ENCODE data around the gene ERFE.

DNA sequence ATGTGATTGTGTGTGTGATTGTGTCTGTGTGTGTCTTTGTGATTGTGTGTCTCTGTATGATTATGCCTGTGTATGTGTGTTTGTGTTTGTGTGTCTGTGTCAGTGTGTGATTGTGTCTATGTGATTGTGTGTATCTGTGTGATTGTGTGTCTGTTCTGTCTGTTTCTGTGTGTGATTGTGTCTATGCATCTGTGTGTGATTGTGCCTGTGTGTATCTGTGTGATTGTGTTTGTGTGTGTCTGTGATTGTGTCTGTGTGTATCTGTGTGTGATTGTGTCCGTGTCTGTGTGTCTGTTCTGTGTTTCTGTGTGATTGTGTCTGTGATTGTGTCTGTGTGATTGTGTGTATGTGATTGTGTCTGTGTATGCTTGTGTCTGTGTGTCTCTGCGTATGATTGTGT is 32.4 kb upstream of the ERFE start:
- TF ChIP-seq KDM4B (IDR thresholded peaks at IDR 0.05; ENCODE audit: borderline replicate concordance in 2 of 2, low read depth in 1 of 2) (no peak), HDGF (IDR thresholded peaks at IDR 0.05) (no peak), TCF7L2 (IDR thresholded peaks at IDR 0.05; ENCODE audit: low read depth, low read length) (no peak), ZNF253 (CRISPR knock-in tag; conservative IDR thresholded peaks at IDR 0.05) (no peak)
- TF ChIP-seq, protein P1, sequence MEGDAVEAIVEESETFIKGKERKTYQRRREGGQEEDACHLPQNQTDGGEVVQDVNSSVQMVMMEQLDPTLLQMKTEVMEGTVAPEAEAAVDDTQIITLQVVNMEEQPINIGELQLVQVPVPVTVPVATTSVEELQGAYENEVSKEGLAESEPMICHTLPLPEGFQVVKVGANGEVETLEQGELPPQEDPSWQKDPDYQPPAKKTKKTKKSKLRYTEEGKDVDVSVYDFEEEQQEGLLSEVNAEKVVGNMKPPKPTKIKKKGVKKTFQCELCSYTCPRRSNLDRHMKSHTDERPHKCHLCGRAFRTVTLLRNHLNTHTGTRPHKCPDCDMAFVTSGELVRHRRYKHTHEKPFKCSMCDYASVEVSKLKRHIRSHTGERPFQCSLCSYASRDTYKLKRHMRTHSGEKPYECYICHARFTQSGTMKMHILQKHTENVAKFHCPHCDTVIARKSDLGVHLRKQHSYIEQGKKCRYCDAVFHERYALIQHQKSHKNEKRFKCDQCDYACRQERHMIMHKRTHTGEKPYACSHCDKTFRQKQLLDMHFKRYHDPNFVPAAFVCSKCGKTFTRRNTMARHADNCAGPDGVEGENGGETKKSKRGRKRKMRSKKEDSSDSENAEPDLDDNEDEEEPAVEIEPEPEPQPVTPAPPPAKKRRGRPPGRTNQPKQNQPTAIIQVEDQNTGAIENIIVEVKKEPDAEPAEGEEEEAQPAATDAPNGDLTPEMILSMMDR (IDR thresholded peaks at IDR 0.05 in 2 of 3, conservative IDR thresholded peaks at IDR 0.05 in 1 of 3; ENCODE audit: insufficient read depth in 2 of 3, low read depth in 1 of 3, low read length in 3 of 3) = no peak
- TF ChIP-seq, protein P2, sequence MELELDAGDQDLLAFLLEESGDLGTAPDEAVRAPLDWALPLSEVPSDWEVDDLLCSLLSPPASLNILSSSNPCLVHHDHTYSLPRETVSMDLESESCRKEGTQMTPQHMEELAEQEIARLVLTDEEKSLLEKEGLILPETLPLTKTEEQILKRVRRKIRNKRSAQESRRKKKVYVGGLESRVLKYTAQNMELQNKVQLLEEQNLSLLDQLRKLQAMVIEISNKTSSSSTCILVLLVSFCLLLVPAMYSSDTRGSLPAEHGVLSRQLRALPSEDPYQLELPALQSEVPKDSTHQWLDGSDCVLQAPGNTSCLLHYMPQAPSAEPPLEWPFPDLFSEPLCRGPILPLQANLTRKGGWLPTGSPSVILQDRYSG (tag; conservative IDR thresholded peaks at IDR 0.05; ENCODE audit: low read depth) = no peak

Data from K562 (cell line).